NOMO-1 treated with DMSO at 0.1 percent for 48 hours (cell line): ENCODE data around the gene KRTAP9-8.
"Not testable (repeated sequence)": the region's sequence is repeated elsewhere in the genome, so short reads cannot be mapped to it uniquely, and the experiment has no call there.

Source experiments
- DNase-seq: peaks from one replicate; lab custom pipeline; 2025; ENCODE audit not compliant: unreplicated experiment; lab: John Stamatoyannopoulos, UW

KRTAP9-8 gene

GRCh38 chr17:41237949-41238437 is at the start of gene KRTAP9-8:
Gene KRTAP9-8 (plus strand): TSS chr17:41237999. CDS start chr17:41238052, 53 bp downstream.
- DNase-seq: not testable (repeated sequence)

GRCh38 chr17:41189837-41190318 is 47.9 kb upstream of the KRTAP9-8 start, which contains the start of gene KRTAP9-1:
Gene KRTAP9-1 (plus strand): TSS chr17:41189887. CDS start chr17:41189887, 0 bp downstream.
- DNase-seq: not testable (repeated sequence)

- DNase-seq: no peak
Measured at GRCh38 chr17:41190328-41190727, 47.5 kb upstream of the KRTAP9-8 start.

- DNase-seq: no peak
Measured at GRCh38 chr17:41196068-41196467, 41.7 kb upstream of the KRTAP9-8 start.

- DNase-seq: no peak
Measured at GRCh38 chr17:41199421-41200078, 38.2 kb upstream of the KRTAP9-8 start.

GRCh38 chr17:41211845-41212466 is 25.8 kb upstream of the KRTAP9-8 start:
- no peak for DNase-seq

GRCh38 chr17:41212524-41213169 is 25.2 kb upstream of the KRTAP9-8 start:
- DNase-seq: no peak

- no peak for DNase-seq
Measured at GRCh38 chr17:41215681-41216080, 22.1 kb upstream of the KRTAP9-8 start.

- DNase-seq: no peak
Measured at GRCh38 chr17:41223821-41224220, 14.0 kb upstream of the KRTAP9-8 start.

- DNase-seq: no peak
Measured at GRCh38 chr17:41226051-41226450, 11.7 kb upstream of the KRTAP9-8 start.

- DNase-seq: not testable (repeated sequence)
Measured at GRCh38 chr17:41226598-41227095, 11.2 kb upstream of the KRTAP9-8 start, which contains the start of gene KRTAP9-2. Gene KRTAP9-2 (plus strand): TSS chr17:41226648. CDS start chr17:41226655, 7 bp downstream.

- no peak for DNase-seq
Measured at GRCh38 chr17:41230094-41230493, 7.7 kb upstream of the KRTAP9-8 start.

GRCh38 chr17:41231731-41232130 is 6.1 kb upstream of the KRTAP9-8 start:
- DNase-seq: no peak

GRCh38 chr17:41232399-41233105 is 5.2 kb upstream of the KRTAP9-8 start, which contains the start of gene KRTAP9-3:
Gene KRTAP9-3 (plus strand): TSS chr17:41232449. CDS start chr17:41232502, 53 bp downstream.
- DNase-seq: not testable (repeated sequence)

GRCh38 chr17:41237116-41237515 is 683 bp upstream of the KRTAP9-8 start:
- not testable (repeated sequence) for DNase-seq

GRCh38 chr17:41246995-41247787 is 9.4 kb downstream of the KRTAP9-8 start:
- DNase-seq: not testable (repeated sequence)

GRCh38 chr17:41249637-41250240 is 11.9 kb downstream of the KRTAP9-8 start, which contains the start of gene KRTAP9-4:
Gene KRTAP9-4 (plus strand): TSS chr17:41249687. CDS start chr17:41249721, 34 bp downstream.
- not testable (repeated sequence) for DNase-seq

- DNase-seq: no peak
Measured at GRCh38 chr17:41251261-41251660, 13.5 kb downstream of the KRTAP9-8 start.

GRCh38 chr17:41254861-41255260 is 17.1 kb downstream of the KRTAP9-8 start:
- no peak for DNase-seq
